Hypothalamus (tissue), 51 donors: ENCODE data around the gene SYNPO.

Source experiments
- DNase-seq, 51 donors: peaks; one replicate each; lab custom pipeline; 2025; lab: John Stamatoyannopoulos, UW

The SYNPO gene

GRCh38 chr5:150653762-150654556 lies 13.5 kb downstream of the SYNPO start:
- DNase-seq, result no peak

DNA sequence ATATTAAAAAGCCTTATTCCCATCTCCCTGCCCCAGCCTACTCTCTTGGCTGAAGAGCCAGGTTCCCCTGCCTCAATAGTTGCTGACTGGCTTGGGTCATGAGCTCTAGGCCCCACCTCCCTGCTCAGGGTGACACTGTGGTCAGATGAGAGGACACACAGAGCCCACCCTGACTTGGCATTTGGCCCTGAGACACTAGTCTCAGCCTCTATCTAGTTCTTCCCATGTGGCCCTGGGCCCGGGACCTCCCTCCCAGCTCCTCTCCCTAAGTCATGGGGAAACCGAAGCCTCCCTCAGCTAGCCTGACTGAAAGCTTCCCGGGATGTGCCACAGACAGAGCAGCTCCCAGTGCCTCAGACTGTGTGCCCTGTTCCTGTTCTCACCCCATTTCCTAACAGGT lies 14.8 kb downstream of the SYNPO start:
- DNase-seq, result no peak

GRCh38 chr5:150656191-150657132 lies 16.0 kb downstream of the SYNPO start:
- peak in 42 of 51 donors; percentile 12 to 85 (median 64) for DNase-seq

DNA sequence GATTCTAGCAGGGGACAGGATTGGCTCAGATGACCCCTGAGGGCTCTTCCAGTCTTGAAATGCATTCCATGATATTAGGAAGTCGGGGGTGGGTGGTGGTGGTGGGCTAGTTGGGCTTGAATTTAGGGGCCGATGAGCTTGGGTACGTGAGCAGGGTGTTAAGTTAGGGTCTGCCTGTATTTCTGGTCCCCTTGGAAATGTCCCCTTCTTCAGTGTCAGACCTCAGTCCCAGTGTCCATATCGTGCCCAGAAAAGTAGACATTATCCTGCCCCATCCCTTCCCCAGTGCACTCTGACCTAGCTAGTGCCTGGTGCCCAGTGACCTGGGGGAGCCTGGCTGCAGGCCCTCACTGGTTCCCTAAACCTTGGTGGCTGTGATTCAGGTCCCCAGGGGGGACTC lies 17.7 kb downstream of the SYNPO start:
- DNase-seq, result no peak

GRCh38 chr5:150658699-150659265 lies 18.3 kb downstream of the SYNPO start:
- DNase-seq, result no peak

DNA sequence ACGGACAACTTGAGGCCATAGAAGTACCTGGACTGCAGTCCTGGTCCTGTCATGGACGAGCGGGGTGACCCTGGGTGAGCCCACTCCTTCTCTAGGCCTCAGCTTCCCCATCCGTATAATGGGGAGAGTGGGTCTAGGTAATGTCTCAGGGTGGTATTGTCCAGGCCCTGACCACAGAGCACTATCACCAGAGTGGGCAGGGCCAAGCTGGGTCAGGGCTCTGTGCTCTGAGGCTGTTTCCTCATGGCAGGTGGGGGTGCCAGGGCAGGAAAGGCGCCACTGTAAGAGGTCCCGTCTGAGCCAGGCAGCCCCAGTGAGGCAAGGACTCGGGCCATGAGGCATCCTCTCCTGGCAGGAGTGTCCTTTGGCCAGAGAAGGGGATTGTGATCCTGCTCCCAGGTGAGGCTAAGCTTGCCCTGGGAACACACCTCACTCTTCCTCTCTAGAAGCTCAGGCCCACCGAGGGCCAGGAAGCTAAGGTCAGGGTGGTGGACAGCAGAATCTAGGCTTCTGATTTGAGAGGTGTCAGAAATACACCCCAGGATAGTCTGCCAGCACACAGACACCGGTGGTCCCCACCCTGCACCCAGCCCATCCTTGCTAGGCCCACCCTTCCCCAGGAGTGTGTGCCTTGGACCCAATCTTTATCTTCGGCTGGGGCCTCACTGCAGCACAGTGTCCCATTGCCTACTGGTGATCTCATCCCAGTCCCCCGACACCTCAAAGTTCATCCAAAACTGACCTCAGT lies 19.1 kb downstream of the SYNPO start:
- no peak for DNase-seq

DNA sequence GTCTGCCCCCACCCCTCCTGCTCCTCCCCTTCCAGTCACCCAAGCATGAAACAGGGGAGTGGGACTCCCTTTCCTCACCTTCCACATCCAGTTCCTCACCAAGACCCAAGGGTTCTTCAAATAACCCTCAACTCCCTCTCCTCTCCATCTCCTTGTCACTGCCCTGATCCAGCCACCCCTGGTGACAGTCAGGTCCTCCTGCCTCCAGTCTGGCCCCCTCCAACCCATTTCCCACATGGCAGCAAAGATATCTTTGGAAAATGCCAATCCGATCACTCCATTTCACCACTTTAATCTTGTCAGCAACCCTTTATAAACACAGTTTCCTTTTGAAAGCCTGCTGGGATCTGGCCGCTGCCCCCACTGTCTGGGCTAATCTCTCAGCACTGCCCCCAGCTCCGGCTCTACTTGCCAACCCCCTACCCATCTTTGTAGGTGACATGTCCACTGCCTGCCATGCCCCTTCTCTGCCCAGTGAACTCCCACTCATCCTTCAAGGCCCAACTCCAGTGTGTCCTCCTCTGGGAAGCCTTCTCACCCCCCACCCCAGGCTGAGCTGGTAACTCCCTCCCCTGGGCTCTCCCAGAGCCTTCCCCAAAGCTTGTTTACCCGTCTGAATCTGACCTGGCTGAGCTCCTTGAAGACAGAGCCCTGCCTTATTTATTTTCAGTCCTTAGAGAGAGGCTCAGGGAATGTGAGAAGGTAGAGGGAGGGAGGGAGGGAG lies 19.8 kb downstream of the SYNPO start:
- no peak for DNase-seq

DNA sequence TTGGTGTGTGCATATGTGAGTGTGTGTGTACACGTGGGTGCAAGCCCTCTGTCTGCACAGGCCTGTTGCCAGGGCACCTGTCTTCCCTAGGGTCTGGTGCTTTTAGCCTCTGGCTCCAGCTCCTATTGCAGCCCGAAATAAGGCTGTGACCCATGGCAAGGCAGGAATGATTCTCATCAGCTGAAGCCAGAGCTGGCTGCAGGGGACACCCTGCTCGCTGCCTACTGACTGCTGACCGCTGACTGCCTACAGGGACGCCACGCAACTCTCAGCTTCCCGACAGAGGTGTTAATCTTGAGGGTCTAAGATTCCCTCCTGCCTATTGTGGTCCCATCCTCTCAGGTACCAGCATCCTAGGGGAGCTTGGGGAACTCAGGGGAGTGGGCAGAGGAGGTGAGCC lies 20.6 kb downstream of the SYNPO start, which contains the start of gene MYOZ3:
Gene MYOZ3, plus strand, starts transcription at position 166 of the 400 bp plus-strand sequence. CDS start 1,691 bp downstream, outside the sequence.
- DNase-seq, result no peak

GRCh38 chr5:150661821-150662596 lies 21.5 kb downstream of the SYNPO start:
- DNase-seq, result no peak

DNA sequence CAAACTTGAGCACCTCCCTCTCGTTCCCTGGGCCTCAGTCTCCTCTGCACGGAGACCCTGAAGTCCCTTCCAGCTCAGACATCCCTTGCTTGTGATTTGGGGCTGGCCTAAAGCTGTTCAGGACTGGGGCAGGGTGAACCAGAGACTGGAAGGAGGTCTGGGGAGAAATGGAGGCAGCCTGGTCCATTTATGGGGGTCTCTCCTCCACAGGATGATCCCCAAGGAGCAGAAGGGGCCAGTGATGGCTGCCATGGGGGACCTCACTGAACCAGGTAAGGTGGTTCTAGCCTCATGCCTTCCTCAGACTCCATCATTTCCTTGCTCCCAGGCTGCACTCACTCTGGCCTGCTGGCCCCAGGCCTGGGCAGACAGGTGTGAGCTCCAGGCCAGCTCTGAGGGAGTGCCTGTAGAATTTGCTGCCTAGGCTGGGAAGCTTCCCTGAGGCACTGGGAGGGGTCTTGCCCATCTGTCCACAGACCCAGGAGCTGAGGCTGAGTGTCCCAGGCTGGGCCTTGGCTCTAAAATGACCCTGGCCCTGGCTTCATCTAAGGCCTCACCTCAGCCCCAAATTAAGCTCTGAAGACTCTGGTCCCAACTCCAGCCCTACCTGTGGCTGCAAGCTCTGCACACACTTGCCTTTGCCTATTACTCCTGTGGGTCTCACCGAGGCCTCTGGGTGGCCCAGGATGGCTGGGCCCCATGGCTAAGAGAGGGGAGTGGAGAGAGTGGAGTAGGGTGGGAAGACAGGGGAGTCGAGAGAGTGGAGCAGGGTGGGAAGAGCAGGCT lies 22.5 kb downstream of the SYNPO start:
- no peak for DNase-seq

DNA sequence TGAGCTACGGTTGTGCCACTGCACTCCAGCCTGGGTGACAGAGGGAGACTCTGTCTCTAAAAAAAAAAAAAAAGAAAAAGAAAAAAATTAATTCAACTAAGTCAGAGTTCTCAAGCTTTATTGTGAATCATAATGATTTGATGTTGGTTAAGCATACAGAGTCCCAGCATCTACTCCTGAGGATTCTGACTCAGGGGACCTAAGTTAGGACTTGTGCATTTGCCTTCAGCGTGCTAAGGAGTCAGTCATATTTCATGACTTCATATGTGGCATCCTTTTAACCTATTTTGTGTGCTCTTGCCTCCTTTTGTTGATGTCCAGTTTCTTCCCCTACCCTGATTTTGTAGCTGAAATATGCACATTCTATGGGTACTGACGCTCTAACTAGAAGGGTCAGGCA lies 23.5 kb downstream of the SYNPO start:
- DNase-seq, result no peak

DNA sequence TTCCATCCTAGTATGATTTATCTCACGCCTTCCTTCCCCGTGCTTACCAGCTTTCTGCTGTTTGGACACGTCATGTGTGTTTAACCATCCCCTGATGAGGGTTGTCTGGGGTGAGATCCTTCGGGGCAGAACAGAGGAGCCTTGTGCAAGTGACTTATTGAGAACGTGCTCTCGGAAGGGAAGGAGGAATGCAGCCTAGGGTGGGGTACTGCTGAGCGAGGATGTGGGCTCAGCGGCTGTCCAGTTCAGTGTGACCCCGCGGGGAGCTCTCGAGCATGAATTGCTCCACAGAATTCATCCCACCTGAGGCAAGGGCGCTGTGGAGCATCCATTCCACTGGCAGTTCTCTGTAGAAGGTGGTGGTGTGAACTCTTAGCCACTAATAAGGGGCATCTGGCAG lies 24.6 kb downstream of the SYNPO start:
- no peak for DNase-seq

GRCh38 chr5:150670275-150670947 lies 30.0 kb downstream of the SYNPO start:
- DNase-seq, result no peak

- no peak for DNase-seq
These were observed 30.5 kb downstream of the SYNPO start for GRCh38 chr5:150670948-150671310.

DNA sequence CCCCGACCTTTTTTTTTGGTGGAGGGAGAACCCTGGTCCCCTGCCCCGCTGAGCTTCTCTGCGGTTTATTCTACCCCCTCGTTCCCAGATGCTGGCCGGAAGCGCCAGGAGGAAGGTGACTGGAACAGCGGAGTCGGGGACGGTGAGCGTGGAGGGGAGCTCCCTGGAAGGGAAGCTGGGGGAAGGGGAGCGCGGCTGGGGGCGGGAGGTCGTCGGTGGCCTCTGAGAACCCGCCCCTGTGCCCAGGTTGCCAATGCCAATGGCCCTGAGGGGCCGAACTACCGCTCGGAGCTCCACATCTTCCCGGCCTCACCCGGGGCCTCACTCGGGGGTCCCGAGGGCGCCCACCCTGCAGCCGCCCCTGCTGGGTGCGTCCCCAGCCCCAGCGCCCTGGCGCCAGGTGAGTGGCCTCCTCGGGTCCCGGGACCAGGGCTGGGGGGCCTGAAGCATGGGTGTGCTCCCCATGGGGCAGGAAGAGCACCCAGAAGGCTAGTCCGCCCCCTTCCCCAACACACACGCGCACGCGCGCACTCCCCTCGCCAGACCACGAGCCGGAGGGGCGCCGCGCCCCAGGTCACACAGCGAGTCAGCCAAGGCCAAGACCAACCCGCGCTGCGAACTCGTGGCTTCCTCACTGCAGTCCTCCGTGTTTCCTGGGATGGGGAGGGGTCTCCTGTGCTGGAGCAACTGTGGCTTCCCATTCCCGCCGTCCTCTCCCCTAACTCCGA lies 31.2 kb downstream of the SYNPO start:
- DNase-seq, result peak in 1 of 51 donors; percentile 15

- DNase-seq, result peak in 6 of 51 donors; percentile 18 to 59 (median 30)
These were observed 31.9 kb downstream of the SYNPO start for GRCh38 chr5:150672237-150672883.
